Left ventricle myocardium inferior (tissue), 1 donor: ENCODE measurements around the gene TMOD2. TPM values are rescaled to one million over a fixed set of nuclear protein-coding genes. Genes with fewer than 3 reads are reported as not detected.

Experiments
- DNase-seq: peaks from one replicate; pipeline ENCODE4 v3.0.0-alpha.2; 2020
- H3K27ac ChIP-seq: fragments of 200-600 bp; replicated peaks from 2 replicates; pipeline ENCODE4 v1.8.0; 2021
- H3K27me3 ChIP-seq: fragments of 200-600 bp; 2 replicates; pipeline ENCODE4 v1.8.0; 2021; ENCODE audit warnings: low read depth
- H3K36me3 ChIP-seq: fragments of 200-600 bp; 2 replicates; pipeline ENCODE4 v1.8.0; 2021
- H3K4me1 ChIP-seq: fragments of 200-600 bp; 2 replicates; pipeline ENCODE4 v1.8.0; 2021
- H3K4me3 ChIP-seq: fragments of 200-600 bp; 2 replicates; pipeline ENCODE4 v1.8.0; 2021; ENCODE audit warnings: mild to moderate bottlenecking, moderate library complexity
- H3K9me3 ChIP-seq: fragments of 200-600 bp; replicated peaks from 2 replicates; pipeline ENCODE4 v1.8.0; 2021
- intact Hi-C: fragments of 100-400 bp; cut with micrococcal nuclease; formaldehyde crosslinking; loops from one replicate; pipeline ENCODE4 v1.11.0; 2022
- total RNA-seq: library from RNA; stranded (reverse); fragmentation: NEBNext Ultra II Directional; extraction: Animal tissue kit (Norgen Biotek cat#: 25700); gene quantifications from one replicate; pipeline ENCODE4 v1.2.1, GENCODE V29; 2021
- TF ChIP-seq, protein P1 (sequence below): fragments of 200-600 bp; IDR thresholded peaks from 2 replicates; pipeline ENCODE4 v1.8.0; 2021; ENCODE audit warnings: antibody characterized with exemption, mild to moderate bottlenecking, borderline replicate concordance
- donor health status: DM: no; HTN: yes; CAD: no; lungs with severe emphysema.

Gene TMOD2
- total RNA-seq, 1 donor from 2014 or later = 5.1 TPM

GRCh38 chr15:51838270-51838669, 86.9 kb downstream of the TMOD2 start:
- H3K9me3 ChIP-seq = no peaks in the 10 kb centered on the region
- no peak for DNase-seq
- no peak overlapping the region for H3K4me3 ChIP-seq
- H3K27me3 ChIP-seq = no peaks in the 10 kb centered on the region
- no peaks in the 10 kb centered on the region for H3K36me3 ChIP-seq
- intact Hi-C loops = no loop called here
- H3K27ac ChIP-seq = no peak overlapping the region
- H3K4me1 ChIP-seq = peaks cover 84% of the 10 kb centered on the region
- TF ChIP-seq, protein P1, sequence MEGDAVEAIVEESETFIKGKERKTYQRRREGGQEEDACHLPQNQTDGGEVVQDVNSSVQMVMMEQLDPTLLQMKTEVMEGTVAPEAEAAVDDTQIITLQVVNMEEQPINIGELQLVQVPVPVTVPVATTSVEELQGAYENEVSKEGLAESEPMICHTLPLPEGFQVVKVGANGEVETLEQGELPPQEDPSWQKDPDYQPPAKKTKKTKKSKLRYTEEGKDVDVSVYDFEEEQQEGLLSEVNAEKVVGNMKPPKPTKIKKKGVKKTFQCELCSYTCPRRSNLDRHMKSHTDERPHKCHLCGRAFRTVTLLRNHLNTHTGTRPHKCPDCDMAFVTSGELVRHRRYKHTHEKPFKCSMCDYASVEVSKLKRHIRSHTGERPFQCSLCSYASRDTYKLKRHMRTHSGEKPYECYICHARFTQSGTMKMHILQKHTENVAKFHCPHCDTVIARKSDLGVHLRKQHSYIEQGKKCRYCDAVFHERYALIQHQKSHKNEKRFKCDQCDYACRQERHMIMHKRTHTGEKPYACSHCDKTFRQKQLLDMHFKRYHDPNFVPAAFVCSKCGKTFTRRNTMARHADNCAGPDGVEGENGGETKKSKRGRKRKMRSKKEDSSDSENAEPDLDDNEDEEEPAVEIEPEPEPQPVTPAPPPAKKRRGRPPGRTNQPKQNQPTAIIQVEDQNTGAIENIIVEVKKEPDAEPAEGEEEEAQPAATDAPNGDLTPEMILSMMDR = no peak

GRCh38 chr15:51840692-51841091, 89.3 kb downstream of the TMOD2 start:
- no peak overlapping the region for H3K27ac ChIP-seq
- DNase-seq = no peak
- H3K36me3 ChIP-seq = no peaks in the 10 kb centered on the region
- H3K9me3 ChIP-seq = no peaks in the 10 kb centered on the region
- intact Hi-C loops = no loop called here
- no peaks in the 10 kb centered on the region for H3K27me3 ChIP-seq
- H3K4me1 ChIP-seq = peaks cover 94% of the 10 kb centered on the region
- TF ChIP-seq, protein P1 = no peak
- no peak overlapping the region for H3K4me3 ChIP-seq

DNA sequence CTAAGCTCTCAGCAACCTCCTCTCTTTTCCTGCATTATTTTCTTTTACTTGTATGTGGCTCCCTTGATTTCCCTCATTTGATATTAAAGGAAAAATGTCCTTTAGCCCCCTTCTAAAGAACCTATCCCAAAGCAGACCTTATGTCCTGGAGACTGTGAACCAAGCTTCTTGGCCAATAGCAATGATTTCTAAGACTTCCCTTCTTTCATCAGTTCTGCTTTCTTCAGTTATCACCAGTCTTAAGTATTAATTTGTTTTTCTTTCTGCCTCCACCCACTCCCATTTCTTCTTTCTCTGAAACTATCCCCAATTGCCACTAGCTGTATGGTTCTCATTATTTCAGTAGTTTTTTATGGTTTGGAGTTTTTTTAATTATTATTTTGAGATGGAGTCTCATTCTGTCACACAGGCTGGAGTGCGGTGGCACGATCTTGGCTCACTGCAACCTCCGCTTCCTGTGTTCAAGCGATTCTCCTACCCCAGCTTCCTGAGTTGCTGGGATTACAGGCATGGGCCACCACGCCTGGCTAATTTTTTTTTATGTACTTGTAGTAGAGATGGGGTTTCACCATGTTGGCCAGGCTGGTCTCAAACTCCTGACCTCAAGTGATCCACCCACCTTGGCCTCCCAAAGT, 90.1 kb downstream of the TMOD2 start:
- H3K36me3 ChIP-seq = no peaks in the 10 kb centered on the region
- no peak for DNase-seq

GRCh38 chr15:51842265-51842664, 90.9 kb downstream of the TMOD2 start:
- Histone ChIP-seq H3K4me1 (peaks cover 94% of the 10 kb centered on the region), H3K27me3 (no peaks in the 10 kb centered on the region), H3K27ac (peak overlapping the region; percentile 31), H3K36me3 (no peaks in the 10 kb centered on the region), H3K9me3 (no peaks in the 10 kb centered on the region), H3K4me3 (no peak overlapping the region)
- intact Hi-C loops = no loop called here
- no peak for DNase-seq
- TF ChIP-seq, protein P1 = no peak

More for the DNA sequence above, 90.1 kb downstream of the TMOD2 start:
- TF ChIP-seq, protein P1 = no peak
- Histone ChIP-seq H3K4me3 (no peak overlapping the region), H3K27ac (peak overlapping the region; percentile 31), H3K27me3 (no peaks in the 10 kb centered on the region), H3K9me3 (no peaks in the 10 kb centered on the region), H3K4me1 (peaks cover 94% of the 10 kb centered on the region)
- intact Hi-C loops = no loop called here

DNA sequence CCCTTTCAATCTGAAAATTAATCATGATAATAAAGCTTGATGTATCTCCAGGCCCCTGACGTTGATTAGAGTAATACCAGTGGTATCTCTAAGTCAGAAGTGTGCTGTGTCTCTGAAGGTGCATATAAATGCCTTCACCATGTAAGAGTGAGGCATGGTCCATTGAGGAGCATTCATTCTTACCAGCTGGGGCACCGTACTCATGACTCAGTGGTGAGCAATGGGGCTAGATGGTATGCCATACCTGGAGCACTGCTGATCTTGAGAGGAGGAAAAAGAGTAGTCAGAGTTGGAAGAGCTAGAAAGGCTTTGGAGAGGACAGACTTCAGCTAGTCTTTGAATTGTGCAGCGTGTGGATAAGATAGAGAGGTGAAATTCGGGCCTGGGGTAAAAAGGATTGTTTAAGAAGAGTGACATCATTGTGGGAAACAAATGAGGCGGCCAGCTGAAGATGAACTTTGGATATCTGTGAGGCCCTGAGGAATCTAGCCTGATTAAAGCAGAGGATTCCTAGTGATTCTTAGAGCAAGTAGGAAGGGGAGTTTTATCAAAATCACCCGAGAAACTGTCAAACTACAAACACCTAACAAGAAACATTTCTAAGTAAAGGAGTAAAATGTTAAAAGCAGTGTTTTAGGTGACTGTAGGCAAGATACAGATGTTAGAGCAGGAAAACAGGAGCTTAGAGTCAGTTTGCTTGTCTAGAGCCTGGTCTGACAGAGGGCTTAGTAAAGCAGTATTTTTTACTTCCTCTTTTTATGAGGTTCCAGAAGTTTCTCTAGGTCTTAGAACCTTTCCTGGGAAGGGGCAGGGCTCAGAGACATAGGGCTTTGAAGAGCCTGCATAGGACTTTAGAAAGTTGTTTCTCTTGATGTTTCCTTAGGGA, 91.7 kb downstream of the TMOD2 start:
- intact Hi-C loops = no loop called here
- Histone ChIP-seq H3K27me3 (no peaks in the 10 kb centered on the region), H3K9me3 (no peaks in the 10 kb centered on the region), H3K36me3 (no peaks in the 10 kb centered on the region), H3K4me1 (peaks cover 94% of the 10 kb centered on the region), H3K4me3 (no peak overlapping the region), H3K27ac (peak overlapping the region; percentile 13)
- DNase-seq = no peak
- TF ChIP-seq, protein P1 = no peak
